Stimulated activated naive CD8-positive, alpha-beta T cell treated with anti-CD3 and anti-CD28 coated beads, Interleukin-15, Interleukin-2, amounts not matched to agents 100 ng/mL and 50 ng/mL, for 24 hours (primary cell): ENCODE results near the gene POGK.
"Not testable (repeated sequence)": the region's sequence is repeated elsewhere in the genome, so short reads cannot be mapped to it uniquely, and the experiment has no call there.

Experiments used
- H3K27ac Mint-ChIP-seq: one replicate; pipeline ENCODE4 v1.8.0; 2021; ENCODE audit warnings: mild to moderate bottlenecking, mixed read lengths
- H3K27me3 Mint-ChIP-seq: one replicate; pipeline ENCODE4 v1.8.0; 2021; ENCODE audit warnings: mixed read lengths
- H3K36me3 Mint-ChIP-seq: one replicate; pipeline ENCODE4 v1.8.0; 2021; ENCODE audit warnings: low read depth, mixed read lengths
- H3K4me1 Mint-ChIP-seq: one replicate; pipeline ENCODE4 v1.8.0; 2021; ENCODE audit warnings: low read depth, mixed read lengths
- H3K4me3 Mint-ChIP-seq: one replicate; pipeline ENCODE4 v1.8.0; 2021; ENCODE audit warnings: mild to moderate bottlenecking, mixed read lengths
- H3K9me3 Mint-ChIP-seq: one replicate; pipeline ENCODE4 v1.8.0; 2021; ENCODE audit warnings: mixed read lengths

POGK gene

DNA sequence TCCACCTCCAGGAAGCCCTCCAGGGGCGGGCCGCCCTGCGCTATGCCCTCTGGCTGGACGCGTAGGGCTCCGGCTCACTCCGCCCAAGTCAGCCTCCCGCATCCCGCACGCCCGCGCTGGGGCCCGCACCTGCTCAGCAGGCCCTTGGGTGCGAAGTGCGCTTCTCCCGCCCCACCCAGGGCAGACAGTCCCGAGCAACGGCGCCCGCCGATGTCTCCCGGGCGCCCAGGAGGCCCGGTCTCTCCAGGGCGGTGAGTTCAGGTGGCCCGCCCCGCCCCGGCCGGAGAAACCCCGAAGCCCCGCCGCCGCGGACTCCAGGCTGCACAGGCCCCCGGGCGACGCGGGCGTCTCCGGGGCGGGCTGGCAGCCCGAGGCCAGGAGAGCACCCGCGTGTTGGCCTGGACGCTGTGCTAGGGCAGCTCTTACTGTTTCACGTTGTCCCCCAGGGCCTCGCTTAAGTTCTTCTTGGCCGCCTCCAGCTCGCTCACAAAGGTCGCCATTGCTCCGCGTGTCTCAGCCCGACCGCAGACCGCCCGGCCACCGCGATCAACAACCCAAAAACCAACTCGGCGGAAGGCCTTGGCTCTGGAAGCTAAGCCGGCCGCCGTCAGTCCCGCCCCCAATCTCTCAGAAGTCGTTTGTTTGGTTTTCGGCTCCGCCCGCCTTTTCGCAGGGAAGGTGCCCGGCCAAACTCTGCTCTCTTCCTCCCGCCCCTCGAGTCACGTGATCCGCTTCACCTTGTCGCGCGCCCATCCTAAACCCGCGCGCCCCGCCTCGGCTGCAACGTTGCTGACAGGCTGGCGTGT is 36.7 kb downstream of the POGK start, which contains the start of gene TADA1:
Gene TADA1, minus strand, starts transcription at position 531 of the 806 bp plus-strand sequence. Its CDS starts 31 bp downstream, at position 500.
- Mint-ChIP-seq H3K4me1 (peaks cover 57% of the 10 kb centered on the region), H3K27ac (peak within 1 kb of the TSS; percentile 99), H3K36me3 (peaks cover 26% of the 10 kb centered on the region), H3K9me3 (no peaks in the 10 kb centered on the region), H3K4me3 (peak within 1 kb of the TSS; percentile 94), H3K27me3 (no peaks in the 10 kb centered on the region)

DNA sequence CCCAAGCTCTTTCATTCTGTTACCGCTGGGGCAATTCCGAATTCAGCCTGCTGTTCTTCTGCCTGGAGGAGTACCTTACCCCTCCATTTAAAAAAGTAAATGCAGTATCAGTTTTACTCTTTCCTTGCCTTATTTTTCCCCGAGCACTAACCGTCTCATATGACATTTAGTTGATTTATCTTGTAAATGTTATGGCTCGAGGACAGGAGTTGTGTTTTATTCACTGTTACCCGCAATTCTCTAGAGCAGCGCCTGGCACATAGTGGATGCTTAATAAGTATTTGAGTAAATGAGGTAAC is 37.2 kb downstream of the POGK start:
- Mint-ChIP-seq H3K36me3 (peaks cover 26% of the 10 kb centered on the region), H3K27ac (peak overlapping the region; percentile 99), H3K9me3 (no peaks in the 10 kb centered on the region), H3K4me1 (peaks cover 52% of the 10 kb centered on the region), H3K4me3 (peak overlapping the region; percentile 94), H3K27me3 (no peaks in the 10 kb centered on the region)

DNA sequence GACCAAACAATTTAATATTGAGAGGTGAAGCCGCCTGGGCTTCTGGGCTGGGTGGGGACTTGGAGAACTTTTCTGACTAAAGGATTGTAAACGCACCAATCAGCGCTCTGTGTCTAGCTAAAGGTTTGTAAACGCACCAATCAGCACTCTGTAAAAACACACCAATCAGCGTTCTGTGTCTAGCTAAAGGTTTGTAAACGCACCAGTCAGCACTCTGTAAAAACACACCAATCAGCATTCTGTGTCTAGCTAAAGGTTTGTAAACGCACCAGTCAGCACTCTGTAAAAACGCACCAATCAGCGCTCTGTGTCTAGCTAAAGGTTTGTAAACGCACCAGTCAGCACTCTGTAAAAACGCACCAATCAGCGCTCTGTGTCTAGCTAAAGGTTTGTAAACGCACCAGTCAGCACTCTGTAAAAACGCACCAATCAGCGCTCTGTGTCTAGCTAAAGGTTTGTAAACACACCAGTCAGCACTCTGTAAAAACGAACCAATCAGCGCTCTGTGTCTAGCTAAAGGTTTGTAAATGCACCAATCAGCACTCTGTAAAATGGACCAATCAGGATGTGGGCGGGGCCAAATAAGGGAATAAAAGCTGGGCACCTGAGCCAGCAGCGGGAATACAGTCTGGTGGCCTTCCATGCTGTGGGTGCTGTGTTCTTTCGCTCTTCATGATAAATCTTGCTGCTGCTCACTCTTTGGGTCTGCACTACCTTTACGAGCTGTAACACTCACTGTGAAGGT is 39.1 kb downstream of the POGK start:
- H3K27me3 Mint-ChIP-seq, H3K4me3 Mint-ChIP-seq, H3K9me3 Mint-ChIP-seq, H3K27ac Mint-ChIP-seq: not testable (repeated sequence)
- peaks cover 18% of the 10 kb centered on the region for H3K36me3 Mint-ChIP-seq
- H3K4me1 Mint-ChIP-seq: peaks cover 37% of the 10 kb centered on the region

DNA sequence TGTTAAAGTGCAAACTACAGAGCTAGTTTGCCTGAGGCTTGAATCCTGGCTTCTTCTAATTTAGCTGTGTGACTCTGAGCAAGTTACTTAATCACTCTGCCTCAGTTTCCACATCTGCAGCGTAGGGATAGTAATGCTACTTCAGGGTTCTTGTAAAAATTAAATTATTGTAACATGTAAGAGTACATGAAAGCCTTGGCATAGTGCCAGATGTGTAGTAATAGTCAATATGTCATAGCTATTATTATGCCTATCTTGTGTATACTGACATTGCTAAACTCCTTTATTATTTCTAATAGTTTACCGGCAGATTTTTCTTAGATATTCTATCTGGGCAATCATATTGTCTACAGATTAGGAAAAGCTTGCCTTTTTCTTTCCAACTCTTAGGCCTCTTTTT is 43.6 kb downstream of the POGK start:
- no peak overlapping the region for H3K27ac Mint-ChIP-seq

DNA sequence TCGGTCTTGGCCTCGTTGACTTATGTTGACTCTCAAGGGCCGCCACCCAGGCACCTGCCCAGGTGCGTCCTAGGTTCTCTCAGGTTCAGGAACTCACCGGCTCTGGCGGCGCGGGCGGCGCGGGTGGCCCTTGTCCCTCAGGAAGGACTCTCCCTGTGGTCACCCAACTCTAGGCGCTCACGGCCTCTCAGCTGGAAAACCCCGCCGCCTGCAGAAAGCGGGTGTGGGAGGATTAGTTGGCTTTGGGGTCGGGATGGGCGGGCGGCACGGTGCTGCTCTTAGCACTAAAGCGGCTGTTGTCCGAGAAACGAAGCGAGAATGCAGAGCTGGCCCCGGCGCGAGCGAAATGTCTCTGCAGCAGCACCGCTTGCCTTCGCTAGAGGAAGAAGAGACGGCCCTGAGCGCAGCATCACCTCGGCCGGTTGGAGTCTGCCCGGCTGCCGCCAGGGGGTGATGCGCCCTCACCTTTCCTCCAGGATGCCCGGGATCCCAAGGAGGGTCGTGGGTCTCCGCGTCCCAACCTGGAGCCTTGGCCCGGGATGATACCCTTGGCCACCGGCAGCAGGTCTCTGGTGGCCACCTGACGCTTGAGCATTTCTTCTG is 44.9 kb downstream of the POGK start:
- Mint-ChIP-seq H3K9me3 (no peaks in the 10 kb centered on the region), H3K4me3 (peak overlapping the region; percentile 21), H3K27ac (no peak overlapping the region), H3K27me3 (peaks cover 21% of the 10 kb centered on the region), H3K36me3 (no peaks in the 10 kb centered on the region), H3K4me1 (peaks cover 16% of the 10 kb centered on the region)

More for the DNA sequence above, 43.6 kb downstream of the POGK start:
- Mint-ChIP-seq H3K4me1 (peaks cover 16% of the 10 kb centered on the region), H3K36me3 (no peaks in the 10 kb centered on the region), H3K27me3 (peaks cover 16% of the 10 kb centered on the region), H3K9me3 (no peaks in the 10 kb centered on the region), H3K4me3 (no peak overlapping the region)

DNA sequence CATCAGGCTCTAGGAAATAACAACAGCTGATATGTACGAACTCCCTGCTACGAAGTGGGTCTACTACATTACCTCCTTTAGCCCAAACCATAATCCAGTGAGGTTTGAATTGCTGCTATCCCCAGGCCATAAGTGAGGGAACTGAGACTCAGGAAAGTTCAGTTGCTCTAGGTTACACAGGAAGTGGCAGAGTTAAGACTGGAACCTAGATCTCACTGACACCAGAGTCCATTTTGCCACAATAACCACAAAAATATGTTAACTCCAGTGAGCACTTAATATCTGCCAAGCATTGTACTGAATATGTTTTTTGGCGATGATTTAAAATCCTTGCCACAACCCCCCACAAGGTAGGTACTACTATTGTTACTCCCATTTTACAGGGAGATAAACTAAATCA is 45.7 kb downstream of the POGK start:
- Mint-ChIP-seq H3K36me3 (no peaks in the 10 kb centered on the region), H3K27ac (no peak overlapping the region), H3K4me3 (no peak overlapping the region), H3K4me1 (peaks cover 16% of the 10 kb centered on the region), H3K9me3 (no peaks in the 10 kb centered on the region), H3K27me3 (peaks cover 27% of the 10 kb centered on the region)

DNA sequence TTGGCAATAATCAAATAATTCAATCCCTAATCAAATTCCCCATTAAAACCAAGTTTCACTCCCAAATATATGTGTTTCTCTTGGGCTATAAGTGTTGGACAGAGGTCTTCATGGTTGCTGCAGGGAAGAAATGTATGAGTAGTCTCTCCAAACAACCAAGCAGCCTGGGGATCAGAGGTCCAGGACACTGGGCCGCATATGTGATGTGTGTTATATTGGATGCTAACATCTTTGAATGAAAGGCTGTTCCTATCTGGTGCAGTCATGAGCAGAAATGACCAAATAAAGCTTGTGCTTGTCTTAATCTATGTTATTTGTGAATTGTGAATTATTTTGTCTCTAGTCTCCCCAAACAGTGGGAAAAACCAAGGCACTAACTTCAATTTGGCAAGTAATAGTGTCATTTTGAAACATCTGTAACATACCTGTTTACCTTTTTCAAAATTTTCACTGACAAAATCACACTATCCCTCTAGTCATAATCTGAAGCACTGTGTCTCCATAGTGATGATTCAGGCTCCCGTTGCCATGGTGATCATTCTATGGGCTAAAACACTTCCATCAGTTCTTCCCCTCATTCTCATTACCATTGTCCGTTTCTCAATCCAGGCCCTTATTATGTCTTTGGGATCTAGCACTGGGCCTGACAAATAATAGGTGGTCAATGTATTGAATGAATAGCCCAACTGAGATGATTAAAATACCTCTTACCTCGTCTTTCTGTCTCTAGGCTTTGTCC is 49.3 kb downstream of the POGK start:
- peaks cover 27% of the 10 kb centered on the region for H3K27me3 Mint-ChIP-seq
- H3K4me1 Mint-ChIP-seq: peaks cover 14% of the 10 kb centered on the region
- no peak overlapping the region for H3K4me3 Mint-ChIP-seq
- no peaks in the 10 kb centered on the region for H3K36me3 Mint-ChIP-seq
- H3K9me3 Mint-ChIP-seq: no peaks in the 10 kb centered on the region
- no peak overlapping the region for H3K27ac Mint-ChIP-seq

DNA sequence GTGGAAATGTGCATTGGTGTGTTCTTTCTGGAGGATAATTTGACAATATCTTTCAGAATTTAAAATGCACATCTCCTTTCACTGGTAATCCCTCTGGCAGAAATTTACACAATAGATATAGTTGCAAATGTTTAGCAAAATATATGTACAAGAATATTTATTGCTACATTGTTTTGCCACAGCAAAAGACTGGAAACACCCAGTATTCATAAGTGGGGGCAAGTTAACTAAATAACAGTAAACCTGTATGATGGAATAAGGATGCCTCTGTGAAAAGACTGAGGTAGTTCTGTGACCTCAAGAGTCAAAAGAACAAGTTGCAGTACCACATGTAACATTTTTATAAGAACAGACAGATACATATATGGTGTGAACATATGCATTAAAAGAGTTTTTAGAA is 50.5 kb downstream of the POGK start:
- Mint-ChIP-seq H3K27me3 (peaks cover 24% of the 10 kb centered on the region), H3K9me3 (no peaks in the 10 kb centered on the region), H3K36me3 (no peaks in the 10 kb centered on the region), H3K4me1 (peaks cover 6% of the 10 kb centered on the region), H3K27ac (no peak overlapping the region), H3K4me3 (no peak overlapping the region)

DNA sequence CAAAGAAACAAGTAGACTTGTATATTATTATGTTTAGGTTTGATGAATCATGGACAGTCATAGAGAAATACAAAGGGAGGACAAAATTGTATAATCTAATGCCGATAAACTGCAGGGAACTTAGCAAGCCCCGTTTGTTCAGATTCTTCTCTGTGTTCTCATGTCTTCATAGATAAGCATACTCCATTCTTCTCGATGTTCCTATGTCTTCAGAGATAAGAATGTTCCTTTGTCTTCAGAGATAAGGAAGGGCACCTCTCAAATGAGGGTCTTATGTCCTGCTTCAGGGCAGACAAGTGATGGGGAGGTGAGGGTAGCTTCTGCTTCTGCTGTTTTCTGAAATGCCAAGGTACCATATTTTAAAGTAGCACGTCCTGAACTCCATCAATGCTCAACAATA is 56.5 kb downstream of the POGK start:
- H3K4me3 Mint-ChIP-seq: no peak overlapping the region
- H3K27me3 Mint-ChIP-seq: peaks cover 12% of the 10 kb centered on the region
- H3K4me1 Mint-ChIP-seq: no peaks in the 10 kb centered on the region
- no peak overlapping the region for H3K27ac Mint-ChIP-seq
- H3K36me3 Mint-ChIP-seq: peaks cover 4% of the 10 kb centered on the region
- peaks cover 12% of the 10 kb centered on the region for H3K9me3 Mint-ChIP-seq

DNA sequence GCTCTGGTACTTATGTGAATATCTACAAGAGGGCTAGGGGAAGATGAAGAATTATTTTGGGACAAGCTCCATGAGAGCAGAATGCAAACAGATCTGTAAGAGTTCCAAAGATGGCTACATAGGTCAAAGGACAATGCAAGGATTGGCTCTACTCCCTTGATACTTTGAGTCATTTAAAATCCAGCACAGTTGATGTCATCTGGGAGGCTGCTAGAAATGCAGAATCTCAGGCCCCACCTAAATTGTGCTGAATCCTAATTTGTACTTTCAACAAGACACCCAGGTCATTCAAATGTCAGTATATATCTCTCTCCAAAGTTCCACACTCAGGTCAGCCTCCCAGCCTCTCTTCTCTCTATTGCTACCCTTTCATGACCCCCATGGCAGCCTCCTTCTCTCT is 60.5 kb downstream of the POGK start:
- Mint-ChIP-seq H3K27ac (no peak overlapping the region), H3K9me3 (peaks cover 12% of the 10 kb centered on the region), H3K4me3 (no peak overlapping the region), H3K27me3 (peaks cover 8% of the 10 kb centered on the region), H3K36me3 (peaks cover 4% of the 10 kb centered on the region), H3K4me1 (peaks cover 3% of the 10 kb centered on the region)

DNA sequence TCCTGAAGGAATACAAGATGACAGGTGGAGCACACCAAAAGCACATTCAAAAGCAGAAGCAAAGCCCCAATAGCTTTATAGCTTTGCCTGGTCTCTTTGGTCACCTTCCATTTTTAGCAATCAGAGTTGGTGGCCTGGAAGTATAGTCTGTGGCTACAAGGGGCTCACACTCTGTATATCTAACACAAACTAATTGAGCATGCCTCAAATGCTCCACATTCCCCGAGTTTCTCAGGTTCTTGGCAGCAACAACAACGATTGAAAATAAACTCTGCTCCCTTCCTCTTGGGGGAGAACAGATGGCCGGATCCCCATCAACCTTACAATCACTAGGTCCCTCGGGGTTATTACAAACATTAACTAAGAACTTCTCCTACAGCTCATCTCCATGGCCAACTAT is 61.7 kb downstream of the POGK start:
- H3K4me1 Mint-ChIP-seq: peaks cover 3% of the 10 kb centered on the region
- no peak overlapping the region for H3K27ac Mint-ChIP-seq
- H3K9me3 Mint-ChIP-seq: peaks cover 10% of the 10 kb centered on the region
- peaks cover 7% of the 10 kb centered on the region for H3K27me3 Mint-ChIP-seq
- H3K36me3 Mint-ChIP-seq: peaks cover 4% of the 10 kb centered on the region
- H3K4me3 Mint-ChIP-seq: no peak overlapping the region

DNA sequence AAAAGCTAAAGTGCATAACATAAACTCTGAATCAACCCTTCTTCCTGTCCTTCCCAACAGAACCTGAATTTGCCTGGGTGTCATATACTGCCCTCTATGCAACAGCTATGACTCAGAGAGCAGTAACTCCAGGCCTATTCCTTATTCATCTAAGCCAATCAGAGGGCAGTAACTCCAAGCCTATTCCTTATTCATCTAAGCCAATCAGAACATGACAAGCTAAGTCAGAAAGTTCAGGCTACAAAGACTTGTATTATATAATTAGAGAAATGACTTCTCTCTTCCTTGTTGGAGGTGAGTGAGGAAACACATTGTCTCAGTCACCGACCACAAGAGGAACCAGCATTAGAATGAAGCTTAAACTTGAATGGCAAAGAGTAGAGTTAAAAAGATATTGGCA is 63.0 kb downstream of the POGK start:
- H3K27me3 Mint-ChIP-seq: no peaks in the 10 kb centered on the region
- peak overlapping the region; percentile 17 for H3K27ac Mint-ChIP-seq

DNA sequence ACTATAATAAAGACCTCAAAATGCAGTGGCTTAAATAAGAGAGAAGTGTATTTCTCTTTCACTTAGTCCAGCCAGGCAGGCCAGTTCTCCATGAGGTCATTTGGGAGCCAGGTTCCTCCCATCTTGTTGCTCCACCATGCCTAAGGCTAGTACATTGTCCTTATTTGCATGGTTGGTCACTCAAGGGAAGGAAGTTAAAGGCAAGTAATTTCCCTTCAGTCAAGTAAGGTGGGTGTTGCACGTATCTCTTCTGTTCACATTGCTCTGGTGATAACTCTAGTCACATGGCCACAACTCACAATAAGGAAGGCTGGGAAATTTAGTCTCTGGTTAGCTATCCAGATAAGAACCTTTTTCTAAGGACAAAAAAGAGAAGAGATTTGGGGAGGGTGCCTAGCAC is 64.0 kb downstream of the POGK start:
- Mint-ChIP-seq H3K4me3 (no peak overlapping the region), H3K9me3 (no peaks in the 10 kb centered on the region), H3K27ac (no peak overlapping the region), H3K4me1 (peaks cover 7% of the 10 kb centered on the region), H3K36me3 (no peaks in the 10 kb centered on the region), H3K27me3 (no peaks in the 10 kb centered on the region)

More for the DNA sequence above, 63.0 kb downstream of the POGK start:
- H3K4me3 Mint-ChIP-seq: no peak overlapping the region
- peaks cover 7% of the 10 kb centered on the region for H3K4me1 Mint-ChIP-seq
- H3K36me3 Mint-ChIP-seq: no peaks in the 10 kb centered on the region
- H3K9me3 Mint-ChIP-seq: peaks cover 3% of the 10 kb centered on the region

DNA sequence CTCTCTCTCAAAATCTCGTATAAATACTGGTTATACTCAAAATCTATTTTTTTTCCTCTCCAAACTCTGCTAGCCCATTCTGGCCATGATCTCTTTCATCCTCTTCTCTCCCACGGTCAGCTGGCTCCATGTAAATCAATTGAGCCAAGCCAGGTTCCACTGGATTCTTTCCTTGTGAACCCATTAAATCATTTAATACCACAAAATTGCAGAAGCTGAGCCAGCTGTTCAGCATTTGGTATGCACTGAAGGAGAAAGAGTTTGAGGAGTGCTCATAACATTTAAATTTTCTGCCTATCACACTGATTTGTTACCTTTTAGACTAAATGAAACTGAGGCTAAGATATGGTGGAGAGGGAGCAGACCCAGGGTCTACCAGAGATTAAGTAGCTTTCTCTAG is 65.9 kb downstream of the POGK start:
- Mint-ChIP-seq H3K4me1 (peaks cover 7% of the 10 kb centered on the region), H3K36me3 (no peaks in the 10 kb centered on the region), H3K27ac (no peak overlapping the region), H3K9me3 (no peaks in the 10 kb centered on the region), H3K4me3 (no peak overlapping the region), H3K27me3 (no peaks in the 10 kb centered on the region)

DNA sequence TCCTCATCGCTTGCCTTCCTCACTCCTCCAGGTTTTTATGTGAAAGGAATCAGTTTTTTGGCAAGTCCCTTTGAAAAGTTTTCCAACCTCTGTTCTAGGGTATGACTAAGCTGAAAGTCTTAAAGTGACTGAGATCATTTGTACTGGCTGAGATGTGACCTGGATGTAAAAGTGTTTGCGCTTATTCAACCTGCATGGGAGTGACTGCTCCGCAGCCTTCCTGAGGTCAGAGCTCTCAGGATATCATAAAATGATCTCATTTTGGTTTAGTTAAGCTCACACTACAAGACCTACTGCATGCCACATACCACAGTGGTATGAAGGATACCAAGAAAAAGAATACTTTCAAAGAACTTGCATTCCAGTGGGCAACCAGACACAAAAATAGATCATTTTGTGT is 66.6 kb downstream of the POGK start:
- H3K4me3 Mint-ChIP-seq: no peak overlapping the region

More for the DNA sequence above, 66.6 kb downstream of the POGK start:
- H3K9me3 Mint-ChIP-seq: no peaks in the 10 kb centered on the region
- peaks cover 12% of the 10 kb centered on the region for H3K4me1 Mint-ChIP-seq
- no peak overlapping the region for H3K27ac Mint-ChIP-seq
- H3K27me3 Mint-ChIP-seq: no peaks in the 10 kb centered on the region
- no peaks in the 10 kb centered on the region for H3K36me3 Mint-ChIP-seq
